Vagina (tissue), 2 donors: Measurements from ENCODE around the gene SYNM.

ENCODE experiments used
- CTCF ChIP-seq, 3 experiments: fragments of 450-650 bp in 2 of 3; fragments of 200-600 bp in 1 of 3; sonication (generic) in 1 of 3; IDR thresholded peaks; one replicate each; pipeline ENCODE4 v1.5.1; 2017 to 2019; ENCODE audit warnings: antibody characterized with exemption in 3 of 3, mild to moderate bottlenecking in 2 of 3, moderate library complexity in 2 of 3
- POLR2A ChIP-seq, 2 donors: fragments of 450-650 bp; IDR thresholded peaks; one replicate each; pipeline ENCODE4 v1.6.1; 2017; ENCODE audit warnings: antibody characterized with exemption in 2 of 2, mild to moderate bottlenecking in 2 of 2, moderate library complexity in 2 of 2
- POLR2AphosphoS5 ChIP-seq, 2 donors: sonication (generic); formaldehyde crosslinking; IDR thresholded peaks; one replicate each; pipeline ENCODE4 v1.9.0; 2017; ENCODE audit warnings: antibody characterized with exemption in 2 of 2, mild to moderate bottlenecking in 2 of 2, low read depth in 1 of 2; ENCODE audit not compliant: insufficient read depth in 1 of 2

DNA sequence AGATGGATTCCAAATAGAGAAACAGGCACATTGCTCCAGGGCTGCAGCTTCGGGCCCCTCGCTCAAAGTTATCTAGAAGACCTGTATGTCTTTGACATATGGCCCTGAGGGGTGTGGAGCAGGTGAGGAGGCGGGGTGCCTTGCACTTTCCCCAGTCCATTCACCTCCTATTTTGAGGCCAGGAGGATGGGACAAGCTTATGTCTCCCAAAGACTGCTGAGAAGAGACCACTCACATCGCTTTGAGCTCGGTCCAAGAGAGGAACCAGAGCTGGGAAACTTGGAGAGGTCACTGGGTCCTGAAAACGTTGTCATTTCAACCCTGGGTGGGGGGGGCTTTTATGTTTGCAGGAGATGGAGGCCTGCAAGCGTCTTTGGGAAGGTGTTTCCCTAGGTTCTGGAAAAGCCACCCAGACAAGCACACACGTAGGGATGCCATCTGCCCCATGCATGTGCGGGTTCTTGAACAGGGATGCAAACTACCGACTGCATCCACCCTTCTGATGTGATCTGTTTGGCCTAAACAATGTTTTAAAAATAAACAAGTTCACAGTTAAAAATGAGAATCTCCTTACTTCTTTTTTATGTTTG lies 33.7 kb upstream of the SYNM start:
- no peak for TF ChIP-seq CTCF (IDR thresholded peaks at IDR 0.05)
- no peak for TF ChIP-seq POLR2AphosphoS5 (IDR thresholded peaks at IDR 0.05; ENCODE audit: insufficient read depth in 1 of 2, low read depth in 1 of 2)
- TF ChIP-seq POLR2A (IDR thresholded peaks at IDR 0.05), result no peak
